GM12878 (cell line): ENCODE data around the gene DNAJC5G. TPM values are rescaled to one million over a fixed set of nuclear protein-coding genes. Genes with fewer than 3 reads are reported as not detected.

Experiments used
- ATAC-seq: fragments of 200-7000 bp; cut with Tn5 transposase; 3 replicates; pipeline ENCODE4 v1.9.1; 2020; ENCODE audit warnings: mild to moderate bottlenecking, moderate library complexity
- BruUV-seq: library from RNA; stranded (reverse); fragments of 400-500 nt; replicated peaks from 2 replicates; lab custom pipeline; 2021; lab: Mats Ljungman, UMichigan
- CTCF ChIA-PET: fragments of 300-600 bp; sonication (Branson Sonifier 250); formaldehyde crosslinking; extraction: SDS; loops from one replicate; lab custom pipeline; 2021; ENCODE audit warnings: inconsistent platforms; lab: Yijun Ruan, JAX
- POLR2A ChIA-PET: fragments of 350-600 bp; formaldehyde crosslinking; extraction: SDS; loops from one replicate; lab custom pipeline; 2021; ENCODE audit warnings: inconsistent platforms; lab: Charles Lee
- RAD21 ChIA-PET: fragments of 300-600 bp; sonication (Branson Sonifier 250); formaldehyde crosslinking; loops from one replicate; lab custom pipeline; 2023; ENCODE audit warnings: antibody characterized with exemption; ENCODE audit not compliant: unreplicated experiment; lab: Charles Lee
- SMC1A ChIA-PET: fragments of 300-600 bp; sonication (Branson Sonifier 250); formaldehyde crosslinking; loops from one replicate; lab custom pipeline; 2023; ENCODE audit not compliant: unreplicated experiment, uncharacterized antibody; lab: Charles Lee
- DNase-seq: peaks from one replicate; pipeline ENCODE4 v3.0.0-alpha.2; 2011; ENCODE audit warnings: low read depth, low spot score
- FAIRE-seq: peaks from 3 replicates; lab custom pipeline; 2011; peaks lifted over from hg19 to GRCh38; lab: Jason Lieb, UNC
- H2AFZ ChIP-seq: 2 replicates; pipeline ENCODE4 v1.6.0; 2011; ENCODE audit warnings: low read depth, low read length, control low read depth; ENCODE audit not compliant: control insufficient read depth
- H3K27ac ChIP-seq: 2 replicates; pipeline ENCODE4 v1.5.1; 2011; ENCODE audit warnings: control low read depth; ENCODE audit not compliant: control insufficient read depth, insufficient read depth
- H3K27me3 ChIP-seq, 2 experiments: replicated peaks in 1 of 2; 2 replicates each; pipeline versions ENCODE4 v1.6.0 to v1.6.1; 2011; ENCODE audit warnings: low read length in 1 of 2; ENCODE audit not compliant: control insufficient read depth in 2 of 2, insufficient read depth in 2 of 2
- H3K36me3 ChIP-seq, 2 experiments: 2 replicates each; pipeline ENCODE4 v1.5.1; 2011; ENCODE audit warnings: low read length in 1 of 2; ENCODE audit not compliant: control insufficient read depth in 2 of 2, insufficient read depth in 2 of 2
- H3K4me1 ChIP-seq: 2 replicates; pipeline ENCODE4 v1.6.1; 2011; ENCODE audit warnings: mild to moderate bottlenecking, low read length, moderate library complexity, mixed read lengths; ENCODE audit not compliant: control insufficient read depth, insufficient read depth
- H3K4me2 ChIP-seq: 2 replicates; pipeline ENCODE4 v1.6.0; 2011; ENCODE audit warnings: control low read depth; ENCODE audit not compliant: control insufficient read depth, insufficient read depth
- H3K4me3 ChIP-seq: fragments of 200-600 bp; sonication (generic); 2 replicates; pipeline ENCODE4 v1.5.1; 2016
- H3K79me2 ChIP-seq: 2 replicates; pipeline ENCODE4 v1.6.0; 2011; ENCODE audit warnings: low read length; ENCODE audit not compliant: control insufficient read depth, insufficient read depth
- H3K9ac ChIP-seq: 2 replicates; pipeline ENCODE4 v1.8.0; 2011; ENCODE audit warnings: low read length, control low read depth, mixed read lengths; ENCODE audit not compliant: control insufficient read depth, insufficient read depth
- H3K9me3 ChIP-seq: replicated peaks from 3 replicates; pipeline ENCODE4 v1.5.1; 2011; ENCODE audit warnings: mild to moderate bottlenecking, low read length; ENCODE audit not compliant: control insufficient read depth, insufficient read depth
- H4K20me1 ChIP-seq: 2 replicates; pipeline ENCODE4 v1.6.0; 2011; ENCODE audit not compliant: control insufficient read depth, insufficient read depth
- BCLAF1 ChIP-seq: fragments of 450-650 bp; IDR thresholded peaks from 2 replicates; pipeline ENCODE4 v1.6.1; 2017; ENCODE audit warnings: antibody characterized with exemption, mild to moderate bottlenecking, moderate library complexity
- CBFB ChIP-seq: IDR thresholded peaks from 2 replicates; pipeline ENCODE4 v1.6.1; 2016; ENCODE audit warnings: antibody characterized with exemption, low read depth
- whole genome bisulfite sequencing: methylation state at CpG from one replicate; pipeline ENCODE4 v1.1.6; 2016; ENCODE audit warnings: low lambda C conversion rate; ENCODE audit not compliant: insufficient replicate concordance, insufficient coverage; ENCODE audit errors: missing lambda C conversion rate; 5-methylcytosine and 5-hydroxymethylcytosine counted together
- in situ Hi-C: fragments of 300-500 bp; cut with MboI; formaldehyde crosslinking; loops from 9 replicates; pipeline ENCODE4 v1.14.3; 2018; ENCODE audit warnings: mixed read lengths
- intact Hi-C: fragments of 100-400 bp; cut with micrococcal nuclease; formaldehyde crosslinking; loops from one replicate; pipeline ENCODE4 v1.14.2; 2022; ENCODE audit not compliant: unreplicated experiment
- polyA plus RNA-seq, 11 experiments: library from polyadenylated mRNA; depleted of rRNA in 4 of 11; unstranded in 6 of 11; stranded (reverse) in 5 of 11; fragments of >200 nt; fragmentation: Nextera tagmentation in 4 of 11; fragmentation: Illumina TruSeq in 1 of 11; extraction: Ambion mirVana in 4 of 11; extraction: Trizol in 1 of 11; gene quantifications; 1 replicate in 1 of 11; 2 replicates in 10 of 11; pipeline versions ENCODE4 v1.2.1 to v1.2.3, GENCODE V29; 2011 to 2016; ENCODE audit warnings: inconsistent platforms in 2 of 11, missing spikeins in 2 of 11, low read depth in 1 of 11
- total RNA-seq, 4 experiments: library from RNA; depleted of rRNA in 3 of 4; stranded (reverse); fragments of >200 nt in 3 of 4; fragmentation: Illumina TruSeq in 1 of 4; extraction: Trizol in 1 of 4; gene quantifications; 2 replicates each; pipeline versions ENCODE4 v1.2.1 to v1.2.3, GENCODE V29; 2013 to 2021

DNAJC5G gene
- total and polyA plus RNA-seq, 10 of the 15 experiments (the other 5 are each of a cell fraction or from before 2014, with no cell fraction given) = not detected

GRCh38 chr2:27288610-27289009 lies 13.4 kb downstream of the DNAJC5G start (continued):
- no peak for TF ChIP-seq BCLAF1

GRCh38 chr2:27290549-27290948 lies 15.3 kb downstream of the DNAJC5G start:
- SMC1A ChIA-PET = interaction anchor here (1.1 kb wide), 1 partner anchor 11 kb away, joined by 4 read pairs; no protein-coding TSS in a partner anchor
- H3K9me3 ChIP-seq = no peaks in the 10 kb centered on the region
- POLR2A ChIA-PET = no interaction called here
- in situ Hi-C loops = no loop called here
- no peak overlapping the region for H3K4me3 ChIP-seq
- ATAC-seq (no peak), FAIRE-seq (no peak), DNase-seq (no peak)
- no peaks in the 10 kb centered on the region; a peak in 1 of 4 replicates for H3K27me3 ChIP-seq
- RAD21 ChIA-PET = no interaction called here
- intact Hi-C loops = no loop called here
- H3K36me3 ChIP-seq = no peaks in the 10 kb centered on the region
- 49% methylated on average over 5 of the region's 5 CpGs for WGBS
- no peaks in the 10 kb centered on the region for H3K79me2 ChIP-seq
- no peaks in the 10 kb centered on the region for H4K20me1 ChIP-seq
- no peak overlapping the region; the same call in 1 of the 2 replicates for H2AFZ ChIP-seq
- BruUV-seq = no TSS peak
- no peaks in the 10 kb centered on the region for H3K4me1 ChIP-seq
- H3K9ac ChIP-seq = no peak overlapping the region
- CTCF ChIA-PET = interaction anchor here (1.1 to 4.1 kb wide), 2 partner anchors 9 to 12 kb away, joined by 3 to 51 read pairs; no protein-coding TSS in a partner anchor
- no peak overlapping the region for H3K4me2 ChIP-seq
- no peak for TF ChIP-seq CBFB
- no peak overlapping the region for H3K27ac ChIP-seq
